ENCODE data around the gene EBF4.

GRCh38 chr20:2693286-2694007 is 867 bp downstream of the EBF4 start:
- TF ChIP-seq CTCF (IDR thresholded peaks at IDR 0.05; ENCODE audit: low read depth, low read length, poor library complexity, severe bottlenecking) (no peak), EZH2phosphoT487 (IDR thresholded peaks at IDR 0.05; ENCODE audit: borderline replicate concordance, low read length) (no peak)

All from DOHH2 (cell line).